Sigmoid colon (tissue), 4 donors: Measurements from ENCODE around the gene RHOA.

Source experiments
- CTCF ChIP-seq, 4 experiments: fragments of 450-650 bp in 3 of 4; fragments of 200-600 bp in 1 of 4; IDR thresholded peaks; one replicate each; pipeline ENCODE4 v1.5.1; 2016 to 2019; ENCODE audit warnings: antibody characterized with exemption in 4 of 4, mild to moderate bottlenecking in 3 of 4, moderate library complexity in 2 of 4
- POLR2AphosphoS5 ChIP-seq, 4 donors: sonication (generic); formaldehyde crosslinking; IDR thresholded peaks; one replicate each; pipeline ENCODE4 v1.6.1; 2017; ENCODE audit warnings: antibody characterized with exemption in 4 of 4

- no peak for TF ChIP-seq CTCF (IDR thresholded peaks at IDR 0.05)
- peak in 1 of 4 donors; percentile 32 for TF ChIP-seq POLR2AphosphoS5 (IDR thresholded peaks at IDR 0.05)
Measured at GRCh38 chr3:49397470-49397869, 14.3 kb downstream of the RHOA start.
